ENCODE data around the gene EFCAB8.

- TF ChIP-seq CTCF (IDR thresholded peaks at IDR 0.05; ENCODE audit: low read depth, low read length, missing input control) (no peak), YY1 (IDR thresholded peaks at IDR 0.05) (no peak), HNF4A (conservative IDR thresholded peaks at IDR 0.05) (no peak), FOXA1 (IDR thresholded peaks at IDR 0.05) (no peak), ZBTB33 (IDR thresholded peaks at IDR 0.05) (no peak), REST (IDR thresholded peaks at IDR 0.05) (no peak), TAF1 (conservative IDR thresholded peaks at IDR 0.05) (no peak), SP1 (IDR thresholded peaks at IDR 0.05) (no peak), RAD21 (IDR thresholded peaks at IDR 0.05) (no peak)
These were observed 17.5 kb upstream of the EFCAB8 start for GRCh38 chr20:32841174-32841573.

All from liver (tissue), 3 donors.